Ishikawa (cell line): ENCODE results near the gene MORC4.

ENCODE experiments used
- EP300 ChIP-seq: IDR thresholded peaks from 2 replicates; pipeline ENCODE4 v1.6.1; 2012; ENCODE audit warnings: borderline replicate concordance
- YY1 ChIP-seq: IDR thresholded peaks from 2 replicates; pipeline ENCODE4 v1.6.1; 2012; ENCODE audit warnings: low read depth

GRCh38 chrX:106964290-106964689, 35.7 kb downstream of the MORC4 start:
- no peak for TF ChIP-seq YY1
- no peak for TF ChIP-seq EP300
